NCI-H510A treated with DMSO at 0.1 percent for 48 hours (cell line): ENCODE measurements around the gene KCTD5.

Source experiments
- DNase-seq: peaks from one replicate; lab custom pipeline; 2025; lab: John Stamatoyannopoulos, UW

The KCTD5 gene

GRCh38 chr16:2726923-2727322 is 44.6 kb downstream of the KCTD5 start:
- DNase-seq: no peak

DNA sequence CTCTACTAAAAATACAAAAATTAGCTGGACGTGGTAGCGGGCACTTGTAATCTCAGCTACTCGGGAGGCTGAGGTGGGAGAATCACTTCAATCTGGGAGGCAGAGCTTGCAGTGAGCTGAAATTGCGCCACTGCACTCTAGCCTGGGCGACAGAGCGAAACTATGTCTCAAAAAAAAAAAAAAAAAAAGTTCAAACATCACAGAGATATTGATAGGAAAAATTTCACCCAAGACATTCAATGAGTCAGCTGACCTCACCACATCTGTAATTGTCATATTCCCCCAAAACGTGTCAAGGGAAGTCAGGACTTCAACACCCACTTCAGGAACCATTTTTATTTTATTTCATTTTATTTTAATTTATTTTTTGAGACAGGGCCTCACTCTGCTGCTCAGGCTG is 45.7 kb downstream of the KCTD5 start:
- DNase-seq: no peak

- DNase-seq: no peak
These were observed 52.7 kb downstream of the KCTD5 start for GRCh38 chr16:2734844-2735515.

GRCh38 chr16:2736476-2737237 is 54.3 kb downstream of the KCTD5 start:
- DNase-seq: no peak

DNA sequence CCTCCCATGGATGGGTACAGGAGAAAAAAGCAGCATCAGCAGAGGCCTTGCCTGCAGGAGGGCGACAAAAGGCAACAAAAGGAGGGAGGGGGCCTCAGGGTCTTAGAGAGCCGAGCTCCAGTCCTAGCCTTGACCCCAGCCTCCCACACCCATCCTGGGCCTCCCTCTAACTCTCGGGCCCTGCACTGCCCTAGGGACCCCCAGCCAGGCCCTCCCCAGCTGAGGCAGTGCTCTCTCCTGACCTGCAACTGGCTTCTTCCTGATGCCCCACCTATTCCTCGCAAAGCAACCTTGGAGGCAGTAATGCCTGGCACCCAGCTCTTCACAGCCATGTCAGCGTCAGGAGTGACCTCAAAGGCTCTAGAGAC is 54.9 kb downstream of the KCTD5 start:
- no peak for DNase-seq

GRCh38 chr16:2737895-2738418 is 55.6 kb downstream of the KCTD5 start:
- DNase-seq: no peak

DNA sequence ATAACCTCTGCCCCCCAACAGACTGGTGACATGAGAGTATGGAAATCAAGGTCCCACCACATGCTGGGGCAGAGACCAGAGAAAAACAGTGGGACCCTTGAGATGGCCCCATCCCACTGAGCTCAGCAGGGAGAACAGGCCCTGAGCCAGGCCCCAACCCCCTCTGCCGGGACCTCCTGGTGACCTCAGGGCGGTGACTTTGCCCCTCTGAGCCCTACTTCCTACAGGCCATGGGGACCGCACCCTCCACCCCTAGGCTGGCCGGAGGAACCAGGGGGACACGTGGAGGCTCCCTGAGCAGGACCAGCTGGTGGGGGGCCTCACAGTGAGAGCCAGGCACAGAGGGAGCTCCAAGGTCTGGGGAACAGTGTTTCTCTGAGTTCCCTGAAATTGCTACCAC is 56.3 kb downstream of the KCTD5 start:
- DNase-seq: no peak

DNA sequence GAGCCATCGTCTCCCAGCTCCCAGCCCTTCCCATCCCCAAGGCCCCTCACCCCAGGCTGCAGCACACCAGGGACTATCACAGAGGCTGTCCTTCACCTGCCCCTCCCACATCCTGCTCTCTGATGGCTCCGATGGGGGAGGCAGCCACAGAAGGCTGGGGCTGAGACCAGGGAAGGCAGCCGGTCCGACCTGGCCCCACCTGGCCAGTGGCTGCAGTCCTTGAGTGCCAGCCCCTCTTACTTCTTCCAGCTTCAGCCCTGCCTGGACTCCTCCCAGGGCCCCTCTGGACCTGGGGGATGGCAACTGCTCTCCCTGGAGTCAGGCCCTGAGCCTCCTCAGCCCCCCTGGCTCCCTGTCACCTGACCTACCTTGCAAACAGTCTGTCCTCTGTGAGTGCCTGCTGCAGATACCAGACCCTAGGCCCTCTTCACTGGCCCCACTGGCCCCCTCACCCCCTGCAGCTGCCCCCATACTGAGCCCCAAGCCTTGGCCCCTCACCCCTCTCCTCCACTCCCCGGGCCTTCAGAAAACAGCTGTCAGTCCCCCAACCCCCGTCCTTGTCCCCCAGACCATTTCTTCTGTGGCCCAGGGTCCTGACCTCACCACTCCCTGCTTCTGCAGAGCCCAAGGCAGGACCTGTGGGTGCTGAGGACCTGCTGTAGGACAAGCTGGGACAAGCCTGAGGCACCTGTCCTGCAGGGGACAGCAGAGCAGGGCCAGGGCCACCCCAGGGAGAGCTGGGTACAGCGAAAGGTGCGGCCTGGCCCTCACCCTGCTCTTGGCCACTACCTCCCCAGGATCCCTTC is 57.5 kb downstream of the KCTD5 start:
- DNase-seq: no peak

GRCh38 chr16:2740476-2740875 is 58.2 kb downstream of the KCTD5 start:
- DNase-seq: no peak

DNA sequence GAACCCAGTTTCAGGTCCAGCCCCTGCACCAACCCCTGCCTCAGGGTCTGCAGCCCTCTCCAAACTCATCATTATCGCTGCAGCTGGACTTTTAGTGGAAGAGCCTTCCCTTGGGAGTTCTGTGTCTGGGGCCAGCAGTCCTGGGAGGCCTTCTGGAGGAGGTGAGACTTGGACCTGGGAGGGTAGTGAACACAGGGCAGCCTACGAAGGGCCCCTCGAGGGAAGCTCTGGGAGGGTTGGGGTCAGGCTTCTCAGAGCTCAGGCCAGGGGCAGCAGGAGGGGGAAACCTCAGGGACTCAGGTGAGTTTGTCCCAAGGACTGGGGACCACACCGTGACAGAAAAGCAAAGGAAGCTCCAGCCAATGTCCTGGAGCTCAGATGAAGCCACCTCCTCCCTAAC is 58.8 kb downstream of the KCTD5 start:
- DNase-seq: no peak

- DNase-seq: no peak
These were observed 60.1 kb downstream of the KCTD5 start for GRCh38 chr16:2742323-2743006.

- no peak for DNase-seq
These were observed 60.9 kb downstream of the KCTD5 start for GRCh38 chr16:2743007-2743810.

DNA sequence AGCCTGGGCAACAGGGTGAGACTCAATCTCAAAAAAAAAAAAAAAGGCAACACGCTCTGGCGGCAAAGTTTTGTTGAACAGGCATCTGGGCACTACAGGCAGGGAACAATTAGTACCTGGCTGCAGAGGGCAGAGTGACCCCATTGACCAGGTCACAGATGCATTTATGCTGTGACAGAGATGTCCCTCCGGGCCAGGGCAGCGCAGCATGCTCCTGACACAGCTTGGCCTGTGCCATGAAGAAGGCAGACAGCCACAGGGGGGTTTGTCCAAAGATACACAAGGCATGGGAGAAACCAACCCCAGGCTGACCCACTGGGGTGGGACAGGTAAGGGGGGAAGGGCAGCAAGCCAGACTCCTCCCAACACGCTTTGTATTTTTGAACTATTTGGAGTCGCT is 62.4 kb downstream of the KCTD5 start:
- no peak for DNase-seq

GRCh38 chr16:2745116-2745890 is 63.0 kb downstream of the KCTD5 start:
- DNase-seq: no peak

- no peak for DNase-seq
These were observed 63.6 kb downstream of the KCTD5 start for GRCh38 chr16:2745961-2746360.

GRCh38 chr16:2748757-2749455 is 66.6 kb downstream of the KCTD5 start:
- DNase-seq: no peak

DNA sequence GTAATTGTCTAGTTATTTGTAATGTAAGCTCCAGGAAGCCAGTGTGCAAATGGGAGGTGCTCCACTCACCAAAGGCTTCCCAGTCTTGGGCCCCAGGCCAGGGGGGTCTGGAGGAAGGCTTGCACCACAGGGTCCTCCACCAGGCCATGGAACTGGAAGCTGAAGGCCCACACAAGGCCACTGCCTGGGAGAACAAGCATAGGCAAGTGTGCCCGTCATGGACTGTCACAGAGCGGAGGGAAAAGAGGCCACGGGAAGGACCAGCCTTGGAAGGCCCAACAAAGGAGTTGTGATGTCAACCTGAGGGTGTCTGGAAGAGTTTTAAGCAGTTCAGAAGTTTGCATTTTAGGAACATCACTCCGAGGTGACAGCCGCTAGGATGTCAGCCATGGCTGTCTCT is 67.2 kb downstream of the KCTD5 start:
- no peak for DNase-seq

DNA sequence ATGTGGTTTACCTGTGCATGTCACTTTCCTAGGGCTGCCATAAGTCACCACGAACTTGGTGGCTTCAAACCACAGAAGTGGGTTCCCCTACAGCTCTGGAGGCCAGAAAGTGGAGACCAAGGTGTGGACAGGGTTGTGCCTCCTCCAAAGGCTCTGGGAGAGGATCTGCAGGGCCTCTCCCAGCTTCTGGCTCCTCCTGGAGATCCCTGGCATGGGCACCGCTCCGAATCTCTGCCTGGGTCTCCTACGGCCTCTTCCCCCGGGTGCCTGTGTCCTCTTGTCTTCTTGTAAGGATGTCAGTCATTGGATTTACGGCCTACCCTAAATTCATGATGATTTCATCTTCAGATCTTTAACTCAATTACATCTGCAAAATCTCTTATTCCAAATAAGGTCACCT is 67.6 kb downstream of the KCTD5 start:
- DNase-seq: no peak

DNA sequence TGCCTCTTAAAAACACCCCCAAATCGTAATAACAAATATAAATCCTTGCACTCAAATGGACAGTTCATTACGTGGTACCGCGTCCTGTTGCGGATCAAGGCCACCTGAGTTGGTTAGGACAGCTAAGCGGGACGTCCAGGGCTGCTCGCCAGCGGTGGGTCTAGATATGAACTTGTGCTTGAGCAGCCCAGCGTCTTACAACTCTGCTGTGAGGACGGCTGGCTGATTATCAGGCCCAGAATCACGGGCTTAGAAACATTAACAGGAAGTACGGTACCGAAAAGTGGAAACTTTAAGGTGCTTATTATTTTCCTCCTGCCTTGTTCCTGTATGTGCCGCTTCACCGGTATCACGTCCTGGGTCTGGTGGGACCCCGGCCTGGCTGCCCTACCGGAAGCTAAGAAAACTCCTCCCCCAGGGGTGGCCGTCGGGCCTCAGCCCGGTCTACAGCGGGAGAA is 69.3 kb downstream of the KCTD5 start:
- DNase-seq: peak; percentile 84
